ENCODE results near the gene SORL1-AS1.

Gene SORL1-AS1

DNA sequence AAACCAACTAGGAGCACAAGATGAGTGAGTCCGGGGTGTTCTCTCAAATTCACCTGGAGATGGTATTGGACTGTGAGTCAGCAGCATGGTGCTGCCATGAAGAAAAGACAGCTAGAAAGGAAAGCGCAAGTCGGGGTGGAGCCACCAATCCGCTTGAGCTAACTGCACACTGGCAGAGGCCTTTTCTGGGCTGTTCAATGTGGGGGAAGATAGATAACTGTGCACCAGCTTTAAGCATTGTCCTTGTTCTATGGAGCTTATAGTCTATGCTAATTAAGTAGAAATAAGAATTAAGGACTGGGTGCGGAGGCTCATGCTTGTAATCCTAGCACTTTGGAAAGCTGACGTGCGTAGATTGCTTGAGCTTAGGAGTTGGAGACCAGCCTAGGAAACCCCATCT, 21.9 kb upstream of the SORL1-AS1 start:
- DNase-seq, result no peak

DNA sequence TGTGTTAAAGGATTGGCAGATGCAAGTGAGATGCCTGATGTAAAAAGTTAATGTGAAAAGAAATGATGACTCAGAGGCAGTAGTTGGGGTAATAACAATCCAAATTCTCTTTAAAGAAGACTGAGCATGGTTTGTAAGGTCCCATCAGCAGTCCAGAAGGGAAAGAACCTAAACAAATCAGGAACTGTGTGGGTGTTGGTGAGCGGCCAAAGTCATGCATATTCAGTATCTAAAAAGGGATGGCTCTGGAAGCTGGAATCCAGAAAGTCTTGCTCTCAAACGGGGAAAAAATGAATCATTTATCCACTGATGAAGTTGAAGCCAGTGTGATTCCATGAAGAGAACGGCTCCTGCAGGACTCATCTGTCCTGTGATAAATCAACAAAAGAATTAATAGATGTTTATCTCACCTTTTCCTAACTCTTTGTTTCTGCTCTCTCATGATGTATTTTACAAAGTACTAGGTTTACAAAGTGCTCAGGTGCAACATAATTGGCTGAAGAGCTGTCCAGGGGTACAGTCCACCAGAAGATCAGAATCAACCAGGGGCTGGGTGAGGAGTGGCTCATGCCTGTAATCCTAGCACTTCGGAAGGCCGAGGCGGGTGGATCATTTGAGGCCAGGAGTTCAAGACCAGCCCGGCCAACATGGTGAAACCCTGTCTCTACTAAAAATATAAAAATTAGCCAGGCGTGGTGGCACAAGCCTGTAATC, 20.5 kb upstream of the SORL1-AS1 start:
- no peak for DNase-seq

DNA sequence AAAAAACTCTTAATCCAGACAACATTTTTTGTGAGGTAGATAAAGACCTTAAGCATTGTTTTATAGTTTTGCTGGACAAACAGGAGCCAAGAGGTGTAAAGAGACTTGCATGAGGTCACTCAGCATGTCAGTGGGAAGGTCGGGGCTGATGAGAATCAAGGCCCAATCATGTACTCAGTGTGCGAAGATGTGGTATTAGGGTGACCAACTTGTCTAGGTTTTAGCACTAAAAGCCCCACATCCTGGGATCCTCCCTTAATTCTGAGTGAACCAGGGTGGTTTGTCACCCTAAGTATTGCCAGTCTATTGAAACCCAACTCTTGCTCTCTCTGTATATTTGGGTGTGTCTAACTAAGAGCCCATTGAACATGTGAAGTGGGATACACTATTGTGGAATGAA, 19.5 kb upstream of the SORL1-AS1 start:
- DNase-seq, result no peak

DNA sequence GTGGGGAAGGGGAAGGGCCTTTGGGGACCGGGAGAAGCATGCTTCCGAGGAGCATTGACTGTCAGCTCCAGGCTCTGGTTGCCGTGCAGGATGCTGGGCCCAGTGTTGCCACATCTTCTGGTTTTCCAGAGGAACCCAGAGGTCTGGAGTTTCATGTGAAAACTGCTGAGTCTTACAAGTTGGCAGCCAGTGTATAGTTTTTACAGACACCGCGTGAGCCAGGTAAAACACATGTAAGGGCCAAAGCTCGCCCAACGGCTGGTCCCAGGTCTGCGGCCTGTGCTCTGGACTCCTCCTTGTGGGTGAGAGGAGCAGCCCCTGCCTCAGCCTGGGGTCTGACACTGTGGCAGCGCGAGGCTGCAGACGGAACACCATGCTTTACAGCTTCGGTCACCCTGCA, 18.4 kb upstream of the SORL1-AS1 start:
- DNase-seq, result no peak

DNA sequence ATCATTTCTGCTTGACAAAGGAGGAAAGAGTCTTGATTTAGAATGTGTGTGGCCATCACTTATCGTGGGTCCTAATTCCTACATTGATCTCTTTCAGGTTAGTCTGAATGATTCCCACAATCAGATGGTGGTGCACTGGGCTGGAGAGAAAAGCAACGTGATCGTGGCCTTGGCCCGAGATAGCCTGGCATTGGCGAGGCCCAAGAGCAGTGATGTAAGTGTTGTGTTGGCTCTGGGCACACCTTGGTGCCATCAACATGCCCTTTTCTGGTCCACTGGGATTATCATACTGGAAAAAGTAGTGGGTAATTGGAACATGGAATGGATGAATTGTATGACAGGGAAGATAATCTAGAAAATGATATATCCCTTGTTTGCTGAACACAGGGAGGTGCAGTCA, 17.1 kb upstream of the SORL1-AS1 start:
- DNase-seq, result no peak

DNA sequence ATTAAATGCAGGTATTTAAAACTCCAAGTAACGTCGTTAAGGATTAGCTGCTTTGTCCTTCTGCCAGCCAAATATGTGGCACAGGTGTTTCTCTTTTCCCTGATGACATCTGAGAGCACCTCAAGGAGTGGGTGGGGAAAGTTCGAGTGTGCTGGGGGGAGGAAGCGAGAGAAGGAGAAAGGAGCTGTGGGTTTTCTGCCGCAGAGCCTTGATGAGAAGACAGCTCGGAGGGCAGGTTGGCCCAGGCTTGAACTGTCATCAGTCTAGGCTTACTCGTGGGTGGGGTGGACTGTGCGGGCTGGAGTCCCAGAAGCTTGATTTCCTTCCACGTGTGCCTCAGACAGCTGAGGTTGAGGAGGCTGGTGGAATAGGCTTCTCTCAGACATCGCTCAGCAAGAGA, 15.2 kb upstream of the SORL1-AS1 start:
- no peak for DNase-seq

DNA sequence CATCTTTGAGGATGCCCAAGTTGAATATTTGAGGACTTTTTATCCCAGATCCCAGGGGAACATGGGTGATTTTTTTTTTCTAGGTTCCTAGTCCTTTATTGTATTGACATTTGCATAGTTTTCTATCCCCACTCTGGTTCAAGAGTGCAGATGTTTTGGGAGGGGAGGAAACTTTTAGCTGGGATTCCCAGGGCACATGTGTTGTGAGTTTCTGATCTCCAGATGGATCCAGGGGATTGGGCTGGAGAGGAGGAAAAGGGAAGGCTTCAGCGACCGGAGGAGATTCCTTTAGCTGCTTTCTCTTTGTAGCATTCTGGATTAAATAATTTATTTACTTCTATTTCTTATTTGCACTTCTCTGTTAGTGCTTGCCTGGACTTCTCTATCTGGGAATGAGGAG, 14.7 kb upstream of the SORL1-AS1 start:
- DNase-seq, result no peak

DNA sequence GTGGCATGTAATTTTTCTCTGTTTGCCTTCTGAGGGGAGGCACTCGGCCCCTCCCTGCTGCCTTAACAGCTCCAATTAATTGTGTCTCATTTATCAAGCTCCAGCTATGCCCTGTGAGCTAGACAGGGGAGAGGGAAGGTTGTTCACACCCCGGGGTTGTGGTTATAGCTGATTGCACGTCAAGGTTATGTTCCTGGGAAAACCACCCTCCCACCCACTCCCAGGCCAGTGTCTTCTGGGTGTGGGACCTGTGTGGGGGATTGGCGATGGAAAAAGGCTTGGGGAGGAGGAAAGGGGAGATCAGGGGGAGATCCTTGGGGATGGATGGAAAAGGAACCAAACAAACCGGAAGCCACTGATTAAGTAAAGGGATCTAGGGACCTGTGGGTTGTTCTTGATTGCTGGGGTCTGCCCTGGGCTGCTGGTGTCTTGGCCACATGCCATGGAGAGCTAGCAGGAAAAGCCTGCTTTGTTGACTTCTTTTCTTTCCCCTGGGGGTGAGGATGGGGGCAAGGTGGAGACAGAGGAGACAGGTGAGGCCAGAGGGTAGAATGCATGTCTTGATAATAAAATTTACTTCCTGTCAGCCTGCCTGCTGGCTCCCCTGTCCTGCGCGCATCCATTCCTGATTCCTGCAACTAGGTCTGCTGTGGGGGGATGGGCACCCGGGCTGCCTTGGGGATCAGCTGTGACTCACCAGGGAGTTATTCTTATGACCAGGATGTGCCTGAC, 13.5 kb upstream of the SORL1-AS1 start:
- DNase-seq, result no peak

DNA sequence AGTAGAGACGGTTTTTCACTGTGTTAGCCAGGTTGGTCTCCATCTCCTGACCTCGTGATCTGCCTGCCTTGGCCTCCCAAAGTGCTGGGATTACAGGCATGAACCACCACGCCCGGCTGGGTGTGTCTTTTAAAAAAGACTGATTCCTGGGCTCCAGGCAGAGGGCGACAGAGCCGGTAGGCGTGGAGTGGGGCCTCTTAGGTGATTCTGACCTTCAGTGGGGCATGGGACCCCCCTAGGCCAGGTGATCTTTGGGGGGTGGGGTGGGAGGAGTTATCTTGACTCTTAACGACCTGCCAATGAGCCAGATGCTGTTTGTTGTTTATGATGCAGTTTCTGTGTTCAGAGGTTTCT, 12.9 kb upstream of the SORL1-AS1 start:
- no peak for DNase-seq

DNA sequence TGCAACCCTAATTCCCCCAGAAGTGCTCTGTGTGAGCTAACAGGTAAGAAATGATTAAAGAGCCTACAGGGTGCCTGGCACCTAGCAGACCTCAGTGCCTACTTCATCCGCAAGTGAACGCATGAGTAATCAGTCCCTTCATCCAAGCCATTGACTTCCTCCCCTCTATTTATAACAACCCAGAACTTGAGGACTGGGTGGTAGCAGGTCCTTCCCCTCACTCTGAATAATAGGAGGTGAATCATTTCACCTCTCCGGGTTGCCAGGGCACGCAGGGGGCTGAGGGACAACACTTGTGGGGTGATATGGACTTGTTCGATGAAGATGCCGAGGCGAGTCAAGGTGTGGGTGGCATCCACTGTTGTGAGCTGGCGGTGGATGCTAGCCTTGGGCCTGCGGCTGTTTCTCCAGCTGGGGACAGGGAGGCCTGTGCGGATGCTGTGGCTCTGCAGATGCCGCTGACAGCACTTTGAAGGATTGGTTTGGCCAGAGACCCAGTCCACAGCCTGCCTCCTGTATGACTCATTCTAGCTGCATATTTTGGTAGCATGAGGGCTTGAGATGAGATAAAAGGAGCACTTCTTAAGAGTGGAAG, 11.7 kb upstream of the SORL1-AS1 start:
- no peak for DNase-seq

DNA sequence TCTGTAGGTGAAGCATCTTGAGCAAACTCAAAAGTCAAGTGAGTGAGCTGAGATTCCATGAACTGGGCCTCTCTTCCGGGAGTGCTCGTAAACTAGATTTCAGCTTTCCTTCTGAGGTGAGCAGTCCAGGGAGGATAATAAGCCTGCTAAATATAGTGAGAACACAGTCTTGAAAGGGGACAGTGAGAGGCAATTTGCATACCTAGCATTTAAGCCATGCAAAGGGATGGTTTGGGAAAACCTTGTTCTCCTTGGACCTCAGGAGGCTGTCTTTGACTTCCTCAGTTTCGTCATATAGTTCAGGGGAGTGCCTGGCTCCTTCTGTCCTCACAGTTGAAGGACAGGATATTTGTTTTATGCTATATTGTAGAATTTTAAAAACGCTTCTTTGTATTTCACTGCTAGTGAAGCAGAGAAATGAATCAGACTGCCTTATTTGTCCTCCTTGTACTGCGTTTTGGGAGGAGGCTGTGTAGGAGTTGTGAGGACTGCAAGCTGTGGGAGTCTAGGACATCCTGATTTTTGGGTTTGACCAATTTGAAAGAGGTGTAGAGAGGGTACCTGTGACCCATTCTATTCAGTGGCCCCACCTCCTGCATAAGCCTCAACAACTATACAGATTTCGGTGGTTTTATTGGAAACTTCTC, 11.0 kb upstream of the SORL1-AS1 start:
- no peak for DNase-seq

DNA sequence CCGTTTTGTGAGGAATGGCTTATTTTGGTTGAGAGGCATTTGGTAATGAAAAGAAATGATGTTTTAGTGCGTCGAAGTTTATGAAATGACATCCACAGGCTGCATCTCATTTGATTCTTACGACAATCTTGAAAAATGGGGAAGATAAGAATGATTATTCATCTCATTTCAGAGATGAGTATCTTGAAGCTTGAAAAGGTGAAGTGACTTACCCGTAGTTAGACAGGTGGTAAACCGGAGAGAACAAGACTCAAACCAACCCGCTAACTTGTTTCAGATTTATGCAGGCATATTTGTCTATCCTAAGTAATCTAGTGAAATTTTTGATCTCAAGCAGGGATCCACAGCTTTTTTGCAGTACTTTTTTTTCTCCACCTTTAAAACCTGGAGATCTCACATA, 9.1 kb upstream of the SORL1-AS1 start:
- DNase-seq, result no peak

DNA sequence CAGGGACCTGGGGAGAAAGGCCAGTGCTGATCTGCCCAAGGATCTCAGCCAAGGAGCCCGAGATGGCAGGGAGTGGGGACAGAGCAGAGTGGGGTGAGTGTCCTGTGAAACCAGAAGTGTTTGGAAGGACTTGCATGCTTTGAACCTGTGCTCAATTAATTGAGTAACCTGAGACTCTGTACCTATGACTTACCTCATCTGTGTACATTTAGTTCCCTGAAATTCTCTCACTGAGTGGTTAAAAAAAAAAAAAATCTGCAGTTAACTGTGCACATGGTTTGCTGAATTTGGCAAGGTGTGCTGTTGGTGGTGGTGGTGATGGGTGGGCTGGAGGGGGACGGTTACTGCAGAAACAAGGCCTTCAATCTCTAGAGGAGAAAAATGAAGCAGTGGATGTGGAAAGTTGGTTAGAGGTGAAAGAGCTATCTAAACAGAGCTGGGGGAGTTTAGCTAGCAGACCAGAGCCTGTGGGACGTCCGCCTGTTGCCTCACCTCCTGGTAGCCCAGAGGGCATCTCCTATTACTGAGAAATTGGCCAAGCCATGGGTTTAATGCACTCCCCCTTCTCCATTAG, 8.3 kb upstream of the SORL1-AS1 start:
- no peak for DNase-seq

DNA sequence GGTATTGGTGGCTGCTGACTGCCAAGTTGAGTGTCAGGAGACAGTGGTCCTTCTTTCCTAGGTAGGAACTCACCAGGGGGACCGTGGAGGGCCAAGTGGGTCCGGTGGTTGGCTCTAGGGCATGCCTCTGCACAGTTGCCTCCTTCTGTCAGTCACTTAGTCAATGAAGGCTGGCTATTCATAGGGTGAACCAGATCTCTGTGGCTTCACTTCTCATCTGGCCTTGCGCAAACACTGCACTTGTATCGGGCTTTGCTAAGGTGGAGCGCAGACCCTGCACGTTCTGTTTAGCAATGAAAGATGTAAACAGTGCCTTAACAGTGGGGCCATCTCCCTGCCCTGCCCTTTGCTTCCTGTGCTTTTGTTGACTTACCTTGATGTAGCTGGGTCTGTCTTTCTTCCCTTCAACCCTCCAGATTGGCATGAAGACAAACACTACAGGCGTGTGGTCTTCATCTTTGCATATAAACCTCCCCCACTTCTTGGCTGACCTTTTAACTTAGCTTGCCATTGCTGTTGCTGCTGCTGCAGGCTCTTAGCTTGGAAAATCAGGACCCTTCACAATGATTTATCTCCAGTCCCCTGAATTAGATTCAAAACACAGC, 6.7 kb upstream of the SORL1-AS1 start:
- no peak for DNase-seq

DNA sequence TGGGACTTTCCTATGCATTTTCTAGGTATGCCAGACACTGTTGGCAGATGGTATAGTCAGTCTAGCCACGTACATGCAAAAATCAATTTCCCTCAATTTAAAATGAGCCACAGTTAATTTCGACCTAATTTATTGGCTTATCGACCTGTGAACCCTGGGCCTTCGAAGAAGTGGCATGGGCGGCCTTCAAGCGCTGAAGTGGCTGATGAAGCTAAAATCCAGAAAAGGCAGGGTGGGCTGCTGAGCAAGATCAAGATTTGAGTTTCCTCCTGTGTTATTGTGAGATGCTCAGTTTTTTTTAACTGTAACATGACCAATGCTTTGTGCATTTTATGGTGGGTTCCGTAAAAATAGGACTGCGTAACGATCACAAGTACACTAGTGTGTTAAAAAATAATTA, 5.8 kb upstream of the SORL1-AS1 start:
- DNase-seq, result no peak

DNA sequence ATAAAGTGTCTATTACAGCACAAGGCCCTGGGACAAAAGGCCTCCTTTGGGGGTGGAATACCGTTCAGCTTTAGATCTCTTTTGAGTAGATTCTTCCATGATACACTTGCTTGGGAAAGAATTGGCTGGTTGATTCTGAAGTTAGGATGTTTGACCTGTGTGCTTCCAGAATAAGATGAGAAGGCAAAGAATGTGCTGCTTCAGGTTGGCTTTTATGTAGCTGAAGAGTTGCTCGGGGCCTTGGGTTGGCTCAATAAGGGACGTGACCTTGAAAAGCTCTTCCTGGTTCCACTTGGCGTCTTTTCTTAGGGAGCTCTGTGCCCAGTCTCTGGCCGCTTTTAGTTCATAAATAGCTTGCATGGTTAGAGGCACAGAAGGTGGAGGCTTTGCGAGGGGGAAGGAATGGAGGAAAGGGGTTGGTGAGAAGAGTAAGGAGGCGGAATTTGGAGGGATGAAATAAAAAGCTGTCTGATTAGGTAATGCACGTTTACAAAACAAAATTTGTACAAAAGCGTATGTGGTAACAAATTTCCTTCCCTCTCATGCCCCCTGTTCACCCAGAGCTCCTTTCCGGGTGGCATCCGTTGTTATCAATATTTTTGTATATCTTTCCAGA, 4.2 kb upstream of the SORL1-AS1 start:
- DNase-seq, result no peak

DNA sequence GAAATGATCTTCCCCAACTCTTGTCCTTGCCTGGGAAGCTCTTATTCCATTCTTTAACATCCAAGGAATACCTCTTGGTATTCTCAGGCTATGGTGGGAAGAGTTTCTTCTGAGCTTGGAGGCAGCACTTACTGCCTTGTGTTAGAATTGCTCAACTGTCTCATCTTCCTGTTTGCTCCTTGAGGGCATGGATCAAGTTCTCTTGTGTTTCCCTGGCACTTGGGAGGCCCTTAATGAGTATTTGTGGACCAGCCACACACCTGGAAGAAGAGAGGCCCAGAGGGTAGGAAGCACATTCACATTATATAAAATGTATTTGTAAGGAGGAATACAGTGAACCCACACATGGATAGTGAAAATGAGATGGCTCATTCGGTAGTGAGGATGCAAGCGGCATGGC, 3.4 kb upstream of the SORL1-AS1 start:
- DNase-seq, result no peak

DNA sequence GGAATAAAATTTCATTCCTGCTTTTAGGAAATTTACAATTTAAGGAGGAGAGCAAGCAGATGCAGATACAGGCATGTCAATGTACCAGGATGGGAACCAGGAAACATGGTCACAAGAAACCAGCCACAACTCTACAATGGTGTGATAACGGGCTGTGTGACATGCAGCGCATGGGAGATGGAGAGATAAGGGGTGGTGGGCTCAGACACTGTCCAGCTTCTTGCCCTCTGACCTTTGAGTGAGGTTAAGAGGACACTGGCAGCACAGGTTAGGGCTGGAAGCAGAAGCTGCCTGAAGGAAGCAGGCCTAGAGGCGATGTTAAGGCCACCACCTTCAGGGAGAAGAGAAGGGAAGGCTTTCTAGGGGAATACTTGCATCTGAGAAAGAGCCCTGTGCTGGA, 2.3 kb upstream of the SORL1-AS1 start:
- no peak for DNase-seq

DNA sequence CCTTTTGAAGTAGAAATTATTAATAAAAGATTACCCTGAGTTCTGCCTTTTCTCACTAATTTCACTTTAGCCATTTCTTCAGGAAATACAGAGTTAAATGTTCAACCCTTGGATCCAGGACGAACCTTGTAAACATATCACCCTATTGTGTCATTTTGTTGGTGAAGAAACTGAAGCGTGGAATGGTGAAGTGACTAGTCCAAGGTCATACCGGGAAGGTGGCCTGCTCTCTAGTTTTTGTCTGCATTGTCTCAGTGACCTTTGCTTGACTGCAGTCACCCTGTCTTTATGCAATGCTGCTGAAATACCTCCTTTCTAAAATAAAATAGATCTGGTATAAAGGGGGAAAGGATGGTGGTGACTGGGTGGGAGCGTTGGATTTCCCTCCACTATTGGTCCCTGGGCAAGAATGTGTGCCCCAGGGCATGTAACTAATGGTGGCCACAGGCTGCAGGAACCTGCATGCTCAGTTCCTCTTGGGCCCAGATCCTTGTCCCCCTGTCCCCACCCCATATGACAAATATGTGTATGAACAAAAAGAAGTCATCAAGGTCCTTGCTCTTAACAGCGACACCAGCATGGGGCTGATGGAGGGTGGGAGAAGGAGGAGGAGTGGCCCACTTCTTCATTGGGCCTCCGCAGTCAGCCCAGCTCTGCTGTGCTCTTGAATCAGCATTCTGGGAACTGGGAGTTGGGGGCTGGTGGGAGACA, 977 bp upstream of the SORL1-AS1 start:
- no peak for DNase-seq

DNA sequence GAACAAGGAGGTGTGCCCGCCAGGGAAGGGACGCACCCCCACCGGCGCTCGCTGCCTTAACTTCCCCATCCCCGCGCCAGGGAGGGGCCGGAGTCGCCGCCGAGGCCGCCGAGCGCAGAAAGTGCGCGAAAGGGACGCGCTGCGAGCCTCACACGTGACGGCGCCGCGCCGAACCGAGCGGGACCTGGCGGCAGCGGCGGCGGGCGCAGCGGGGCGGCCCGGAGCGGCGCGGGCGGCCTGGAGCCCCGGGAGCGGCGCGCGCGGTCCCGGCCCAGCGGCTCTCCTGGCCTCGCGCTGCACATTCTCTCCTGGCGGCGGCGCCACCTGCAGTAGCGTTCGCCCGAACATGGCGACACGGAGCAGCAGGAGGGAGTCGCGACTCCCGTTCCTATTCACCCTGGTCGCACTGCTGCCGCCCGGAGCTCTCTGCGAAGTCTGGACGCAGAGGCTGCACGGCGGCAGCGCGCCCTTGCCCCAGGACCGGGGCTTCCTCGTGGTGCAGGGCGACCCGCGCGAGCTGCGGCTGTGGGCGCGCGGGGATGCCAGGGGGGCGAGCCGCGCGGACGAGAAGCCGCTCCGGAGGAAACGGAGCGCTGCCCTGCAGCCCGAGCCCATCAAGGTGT, 670 bp downstream of the SORL1-AS1 start, which contains the start of gene SORL1:
Gene SORL1 (plus strand): TSS at position 329 of the 623 bp plus-strand sequence. CDS start 18 bp downstream, at position 347.
- no peak for DNase-seq
